ENCODE results near the gene ZNF717.
"Not testable (repeated sequence)": the region's sequence is repeated elsewhere in the genome, so short reads cannot be mapped to it uniquely, and the experiment has no call there.

ZNF717 gene

DNA sequence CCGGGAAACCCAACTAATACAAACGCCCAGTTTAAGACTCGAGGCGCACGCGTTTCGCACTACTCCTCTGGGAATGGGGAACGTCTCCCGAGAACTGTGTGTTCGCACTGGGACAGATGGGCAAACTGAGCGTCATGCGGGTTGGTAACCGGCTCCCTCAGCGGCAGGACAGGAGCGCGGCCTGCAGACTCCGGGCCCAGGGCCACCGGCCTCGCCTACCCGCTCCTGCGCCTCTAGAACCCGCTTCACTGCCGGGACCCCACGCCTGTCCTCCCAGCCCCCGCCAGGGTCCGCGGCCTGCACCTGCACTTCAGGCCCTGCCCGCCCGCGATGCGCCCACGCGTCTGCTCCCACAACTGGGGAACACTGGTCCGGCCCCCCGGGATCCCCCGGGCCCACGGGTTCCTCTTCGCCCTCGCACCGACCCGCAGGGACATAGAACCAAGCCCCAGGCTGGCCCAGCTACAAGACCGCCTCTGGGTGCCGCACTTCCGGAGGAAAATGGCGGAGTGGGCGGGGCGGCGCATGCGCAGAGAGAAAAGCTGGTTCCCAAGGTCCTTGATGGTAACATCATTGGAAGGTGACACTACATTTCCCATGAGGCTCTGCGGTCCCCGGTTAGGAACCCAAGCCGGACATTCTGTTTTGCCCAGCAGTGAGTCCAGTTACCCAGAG is at the start of gene ZNF717:
TSS of gene ZNF717 (minus strand) at position 469 of the 675 bp plus-strand sequence. CDS start 2,187 bp downstream, outside the sequence.
- peak; percentile 49 for DNase-seq

DNA sequence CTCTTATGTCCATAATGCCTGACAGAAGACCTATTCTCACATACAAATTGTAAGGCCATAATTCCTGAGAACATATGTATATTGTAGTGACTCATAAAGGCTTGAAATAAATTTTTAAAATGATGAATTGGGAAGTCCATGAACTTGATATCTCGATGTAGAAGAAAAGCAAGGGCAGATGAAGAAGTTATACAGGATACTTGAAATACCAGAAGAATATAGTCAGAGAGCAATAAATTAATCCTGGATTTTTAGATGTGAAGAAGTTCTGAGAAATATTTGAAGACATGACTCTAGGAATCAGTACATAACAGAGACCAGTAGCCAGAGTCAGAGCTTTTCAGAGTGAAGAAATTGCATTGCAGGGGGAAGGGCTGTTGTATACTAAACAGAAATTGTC is 45.7 kb upstream of the ZNF717 start:
- not testable (repeated sequence) for DNase-seq

DNA sequence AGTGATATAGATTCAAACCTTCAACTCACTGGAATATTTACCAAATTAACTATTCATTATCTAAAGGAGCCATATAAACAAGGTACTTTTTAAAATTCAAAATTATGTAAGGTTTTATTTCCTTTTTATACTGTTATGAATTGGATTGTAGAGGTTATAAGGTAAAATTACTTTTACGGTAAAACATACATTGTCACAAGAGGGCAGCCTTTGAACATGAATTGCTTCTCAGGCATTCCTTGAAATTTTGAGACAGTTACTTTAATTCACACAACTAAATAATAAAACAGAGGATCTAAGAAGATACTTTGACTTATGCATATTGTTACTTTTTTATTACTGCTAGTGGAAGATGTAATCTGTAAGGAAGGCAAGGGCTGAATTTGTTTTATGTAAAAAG is 32.7 kb upstream of the ZNF717 start:
- not testable (repeated sequence) for DNase-seq

DNA sequence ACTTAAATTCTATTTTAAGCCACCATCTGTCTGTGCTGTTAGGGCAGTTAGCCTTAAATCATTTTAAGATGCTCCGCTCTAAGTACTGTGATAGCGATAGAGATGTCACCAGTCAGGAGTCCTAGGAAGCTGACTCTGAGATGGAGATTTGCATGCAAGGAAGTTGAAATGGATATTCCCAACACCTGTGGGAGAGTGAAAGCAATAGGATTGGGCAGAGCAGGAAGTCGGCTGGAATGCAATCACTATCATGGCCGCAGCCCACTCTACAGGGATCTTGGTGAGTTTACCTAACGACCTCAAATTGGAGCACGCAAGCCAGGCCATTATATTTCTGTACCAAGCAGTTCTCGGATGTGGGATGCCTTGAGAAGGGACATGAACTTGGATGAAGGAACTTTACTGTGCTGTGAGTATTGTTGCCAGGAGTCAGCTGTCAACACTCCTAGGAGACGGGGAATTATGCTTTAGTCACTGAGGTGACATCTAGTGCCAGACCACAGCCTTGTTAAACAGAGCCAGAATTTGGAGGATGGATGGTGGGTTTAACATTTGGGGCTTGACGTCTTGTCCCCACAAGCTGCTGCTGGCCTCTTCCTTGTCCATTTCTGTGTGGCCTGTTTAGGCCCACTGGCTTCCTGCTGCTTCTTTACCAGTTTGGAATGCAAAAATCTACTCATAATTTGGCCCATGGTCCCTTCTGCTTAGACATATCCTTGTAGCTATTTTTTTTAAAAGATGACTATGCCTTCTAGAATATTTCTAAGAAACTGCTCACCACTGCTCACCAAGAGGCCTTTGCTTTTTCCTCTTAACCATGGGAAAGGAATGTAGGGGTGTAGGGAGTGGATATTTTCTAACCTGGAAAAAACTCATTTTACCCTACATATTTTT is 31.2 kb upstream of the ZNF717 start:
- not testable (repeated sequence) for DNase-seq

DNA sequence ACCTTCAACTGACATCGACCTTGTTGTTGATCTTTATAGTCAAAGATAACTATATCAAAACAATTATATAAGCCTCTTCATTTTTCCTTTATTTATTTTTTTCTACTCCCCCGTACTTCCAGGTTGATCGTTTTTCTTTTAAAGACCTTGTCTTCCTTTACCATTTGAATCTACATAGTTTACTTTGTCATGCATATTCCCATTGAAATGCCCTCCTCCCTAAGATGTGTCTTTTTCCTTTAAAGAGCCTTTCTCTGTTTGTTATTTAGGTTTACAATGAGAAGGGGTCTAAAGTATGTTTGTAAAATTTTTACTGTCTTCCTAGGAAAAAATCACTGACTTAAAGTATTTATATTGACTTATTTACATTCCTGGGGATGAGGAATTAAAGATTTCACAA is 29.4 kb upstream of the ZNF717 start:
- no peak for DNase-seq

DNA sequence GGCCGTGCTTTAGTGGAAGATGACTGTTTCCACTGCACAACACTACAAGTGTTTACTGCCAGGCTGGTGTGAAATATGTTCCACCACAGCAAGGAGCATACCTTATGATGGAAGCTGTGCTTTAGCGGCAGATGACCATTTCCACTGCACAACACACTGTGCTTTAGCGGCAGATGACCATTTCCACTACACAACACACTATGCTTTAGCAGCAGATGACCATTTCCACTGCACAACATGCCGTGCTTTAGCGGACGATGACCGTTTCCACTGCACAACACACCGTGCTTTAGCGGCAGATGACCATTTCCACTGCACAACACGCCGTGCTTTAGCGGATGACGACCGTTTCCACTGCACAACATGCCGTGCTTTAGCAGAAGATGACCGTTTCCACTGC is 2.8 kb downstream of the ZNF717 start:
- no peak for DNase-seq

DNA sequence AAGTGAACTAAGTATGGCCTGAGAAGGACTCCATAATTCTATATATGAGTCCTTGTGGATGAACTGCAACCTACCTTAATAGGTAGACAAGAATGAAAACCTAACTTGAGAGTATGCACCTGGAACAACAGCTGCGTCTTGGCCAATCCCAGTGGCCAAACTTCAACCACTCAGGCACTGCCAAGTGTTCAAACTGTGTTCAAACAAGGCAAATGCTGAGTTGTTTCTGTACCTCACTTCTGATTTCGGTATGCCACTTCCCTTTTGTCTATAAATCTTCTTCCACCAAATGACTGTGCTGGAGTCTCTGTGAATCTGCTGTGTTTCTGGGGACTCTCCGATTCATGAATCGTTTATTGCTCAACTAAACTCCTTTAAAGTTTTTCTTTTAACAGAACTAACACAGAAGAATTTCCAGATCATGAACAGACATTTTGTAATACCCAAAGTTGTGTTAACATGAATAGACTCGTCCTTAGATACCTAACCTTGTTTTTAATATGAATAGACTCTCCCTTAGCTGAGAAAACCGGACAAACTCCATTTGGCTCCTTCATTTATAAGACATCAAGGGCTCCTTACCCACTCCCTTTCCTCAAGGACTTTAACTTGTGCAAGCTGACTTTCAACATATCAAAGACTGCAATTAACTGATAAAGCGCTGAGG is 4.1 kb downstream of the ZNF717 start:
- no peak for DNase-seq

DNA sequence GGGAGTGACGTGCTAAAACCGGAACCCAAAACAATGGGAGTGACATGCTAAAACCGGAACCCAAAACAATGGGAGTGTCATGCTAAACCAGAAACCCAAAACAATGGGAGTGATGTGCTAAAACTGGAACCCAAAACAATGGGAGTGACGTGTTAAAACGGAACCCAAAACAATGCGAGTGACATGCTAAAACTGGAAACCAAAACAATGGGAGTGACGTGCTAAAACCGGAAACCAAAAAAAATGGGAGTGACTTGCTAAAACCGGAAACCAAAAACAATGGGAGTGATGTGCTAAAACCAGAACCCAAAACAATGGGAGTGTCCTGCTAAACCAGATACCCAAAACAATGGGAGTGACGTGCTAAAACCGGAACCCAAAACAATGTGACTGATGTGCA is 7.6 kb downstream of the ZNF717 start:
- DNase-seq: not testable (repeated sequence)

DNA sequence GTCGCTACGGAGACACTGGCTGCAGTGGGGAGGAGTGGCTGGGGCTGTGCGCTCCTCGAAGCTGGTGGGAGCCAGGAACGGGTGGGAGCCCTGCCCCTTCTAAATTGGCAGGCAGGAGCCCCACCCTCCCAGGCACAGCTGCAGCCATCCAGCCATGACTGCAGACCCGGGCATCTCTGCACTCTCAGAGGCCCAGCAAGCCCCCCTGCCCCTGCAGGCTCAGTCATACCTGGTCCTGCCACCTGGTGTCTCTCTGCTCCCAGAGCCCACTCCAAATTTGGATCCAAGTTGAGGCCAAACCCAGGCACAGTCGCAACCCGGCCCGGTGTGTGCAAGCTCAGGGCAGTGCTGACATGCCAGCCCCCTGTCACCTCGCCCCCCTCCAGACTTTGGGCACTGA is 13.7 kb downstream of the ZNF717 start:
- not testable (repeated sequence) for DNase-seq

DNA sequence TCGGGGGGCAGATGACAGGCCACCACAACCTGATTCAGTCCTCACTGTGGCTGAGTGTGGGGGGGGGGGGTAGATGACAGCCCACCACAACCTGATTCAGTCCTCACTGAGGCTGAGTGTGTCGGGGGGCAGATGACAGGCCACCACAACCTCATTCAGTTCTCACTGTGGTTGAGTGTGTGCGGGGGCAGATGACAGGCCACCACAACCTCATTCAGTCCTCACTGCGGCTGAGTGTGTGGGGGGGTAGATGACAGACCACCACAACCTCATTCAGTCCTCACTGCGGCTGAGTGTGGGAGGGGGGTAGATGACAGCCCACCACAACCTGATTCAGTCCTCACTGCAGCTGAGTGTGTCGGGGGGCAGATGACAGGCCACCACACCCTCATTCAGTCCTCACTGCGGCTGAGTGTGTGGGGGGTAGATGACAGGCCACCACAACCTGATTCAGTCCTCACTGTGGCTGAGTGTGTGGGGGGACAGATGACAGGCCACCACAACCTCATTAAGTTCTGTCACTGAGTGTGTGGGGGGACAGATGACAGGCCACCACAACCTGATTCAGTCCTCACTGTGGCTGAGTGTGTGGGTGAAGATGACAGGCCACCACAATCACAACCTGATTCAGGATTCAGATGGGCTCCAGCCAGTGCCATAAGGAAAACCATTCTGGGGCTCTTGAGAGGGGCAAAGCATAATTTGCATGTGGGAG is 16.9 kb downstream of the ZNF717 start:
- DNase-seq: no peak

DNA sequence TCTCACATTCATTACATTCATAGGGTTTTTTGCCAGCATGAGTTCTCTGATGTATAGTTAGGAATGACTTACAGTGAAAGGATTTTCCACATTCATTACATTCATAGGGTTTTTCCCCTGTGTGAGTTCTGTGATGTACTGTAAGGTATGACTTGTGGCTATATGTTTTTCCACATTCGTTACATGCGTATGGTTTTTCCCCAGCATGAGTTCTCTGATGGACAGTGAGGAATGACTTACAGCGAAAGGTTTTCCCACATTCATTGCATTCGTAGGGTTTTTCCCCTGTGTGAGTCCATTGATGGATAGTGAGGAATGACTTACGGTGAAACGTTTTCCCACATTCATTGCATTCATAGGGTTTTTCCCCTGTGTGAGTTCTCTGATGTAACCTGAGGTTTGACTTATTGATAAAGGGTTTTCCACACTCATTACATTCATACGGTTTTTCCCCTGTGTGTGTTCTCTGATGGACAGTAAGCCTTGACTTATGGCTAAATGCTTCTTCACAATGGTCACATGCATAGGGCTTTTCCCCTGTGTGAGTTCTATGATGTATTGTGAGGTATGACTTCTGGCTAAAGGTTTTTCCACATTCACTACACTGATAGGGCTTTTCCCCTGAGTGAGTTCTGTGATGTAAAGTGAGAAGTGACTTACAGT is 47.4 kb downstream of the ZNF717 start:
- DNase-seq: no peak

DNA sequence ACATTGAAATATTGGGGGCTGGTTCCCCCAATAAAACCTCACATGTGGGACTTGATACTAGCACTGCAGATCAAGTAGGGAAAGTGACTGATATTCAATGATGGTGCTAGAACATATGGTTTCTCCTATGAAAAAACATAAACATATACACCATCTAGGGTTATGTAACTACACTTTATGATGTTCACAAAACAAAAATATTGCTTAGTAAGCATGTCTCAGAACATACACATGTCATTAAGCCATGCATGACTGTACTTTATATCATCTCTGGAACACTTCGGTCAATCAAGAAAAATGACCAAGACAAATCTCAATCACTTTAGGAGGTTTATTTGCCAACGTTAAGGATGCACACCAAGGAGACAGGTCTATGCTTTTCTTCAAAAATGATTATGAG is 57.4 kb downstream of the ZNF717 start:
- DNase-seq: no peak

DNA sequence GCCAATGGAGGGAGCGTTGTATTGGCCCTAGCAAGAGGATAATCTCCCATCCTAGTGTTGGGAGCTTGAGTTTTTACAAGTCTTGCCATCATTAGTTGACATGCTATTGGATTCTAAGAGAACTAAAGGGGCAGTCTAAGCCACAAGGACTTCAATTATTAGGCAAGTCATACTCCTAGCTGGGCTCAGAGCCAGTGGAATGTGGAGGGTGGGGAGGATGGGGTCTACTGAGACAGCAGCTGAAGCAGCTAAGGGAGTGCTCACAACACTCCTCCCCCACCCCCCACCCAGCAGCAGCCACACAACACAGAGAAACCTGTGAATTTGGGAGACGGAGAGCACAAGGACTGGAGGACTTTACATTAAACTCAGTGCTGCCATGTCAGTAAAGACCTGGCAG is 93.3 kb downstream of the ZNF717 start:
- DNase-seq: no peak

DNA sequence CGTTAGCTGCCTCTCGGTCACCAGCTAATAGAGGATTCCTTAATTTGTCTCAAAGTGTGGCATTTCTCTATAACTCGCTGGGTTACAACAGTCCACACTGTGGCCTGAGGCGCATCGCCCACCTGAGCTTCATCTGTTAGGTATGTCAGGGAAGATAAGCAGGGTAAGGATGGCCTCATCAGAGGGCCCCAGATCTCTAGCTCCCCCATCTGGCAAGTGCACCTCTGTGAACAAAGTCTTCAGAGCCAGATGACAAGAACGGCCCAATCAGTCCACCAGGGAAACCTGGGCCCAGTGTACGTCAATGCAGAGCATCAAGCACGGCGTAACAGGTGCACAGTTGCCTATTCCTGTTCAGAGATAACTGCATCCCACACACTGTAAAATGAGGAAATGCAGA is 98.0 kb downstream of the ZNF717 start:
- no peak for DNase-seq

Measured in GOT3 (cell line).